ENCODE measurements around the gene THSD7A.

GRCh38 chr7:11507929-11508328 is 324.1 kb downstream of the THSD7A start:
- TF ChIP-seq, protein P1, sequence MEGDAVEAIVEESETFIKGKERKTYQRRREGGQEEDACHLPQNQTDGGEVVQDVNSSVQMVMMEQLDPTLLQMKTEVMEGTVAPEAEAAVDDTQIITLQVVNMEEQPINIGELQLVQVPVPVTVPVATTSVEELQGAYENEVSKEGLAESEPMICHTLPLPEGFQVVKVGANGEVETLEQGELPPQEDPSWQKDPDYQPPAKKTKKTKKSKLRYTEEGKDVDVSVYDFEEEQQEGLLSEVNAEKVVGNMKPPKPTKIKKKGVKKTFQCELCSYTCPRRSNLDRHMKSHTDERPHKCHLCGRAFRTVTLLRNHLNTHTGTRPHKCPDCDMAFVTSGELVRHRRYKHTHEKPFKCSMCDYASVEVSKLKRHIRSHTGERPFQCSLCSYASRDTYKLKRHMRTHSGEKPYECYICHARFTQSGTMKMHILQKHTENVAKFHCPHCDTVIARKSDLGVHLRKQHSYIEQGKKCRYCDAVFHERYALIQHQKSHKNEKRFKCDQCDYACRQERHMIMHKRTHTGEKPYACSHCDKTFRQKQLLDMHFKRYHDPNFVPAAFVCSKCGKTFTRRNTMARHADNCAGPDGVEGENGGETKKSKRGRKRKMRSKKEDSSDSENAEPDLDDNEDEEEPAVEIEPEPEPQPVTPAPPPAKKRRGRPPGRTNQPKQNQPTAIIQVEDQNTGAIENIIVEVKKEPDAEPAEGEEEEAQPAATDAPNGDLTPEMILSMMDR (conservative IDR thresholded peaks at IDR 0.05) = no peak
- TF ChIP-seq ZFX (IDR thresholded peaks at IDR 0.05) = no peak

Measured in C4-2B (cell line).